Loucy (cell line): ENCODE results near the gene ART3.
A peak's percentile ranks its signal among the peaks of the same experiment; 100 is the strongest.

ENCODE experiments used
- H2AFZ ChIP-seq: fragments of 200-600 bp; sonication (generic); 2 replicates; pipeline ENCODE4 v1.6.0; 2016; ENCODE audit warnings: antibody characterized with exemption, mild to moderate bottlenecking, low read length, moderate library complexity
- H3F3A ChIP-seq: fragments of 200-600 bp; 2 replicates; pipeline ENCODE4 v1.6.0; 2016; ENCODE audit warnings: antibody characterized with exemption, low read depth, mild to moderate bottlenecking
- H3K27me3 ChIP-seq: fragments of 200-600 bp; sonication (generic); 2 replicates; pipeline ENCODE4 v1.6.1; 2014; ENCODE audit warnings: low read length, mild to moderate bottlenecking; ENCODE audit not compliant: insufficient read depth, poor library complexity, severe bottlenecking
- H3K36me3 ChIP-seq: fragments of 200-600 bp; sonication (generic); 2 replicates; pipeline ENCODE4 v1.6.1; 2016; ENCODE audit warnings: low read length; ENCODE audit not compliant: insufficient read depth
- H3K4me1 ChIP-seq: fragments of 200-600 bp; sonication (generic); 2 replicates; pipeline ENCODE4 v1.5.1; 2014; ENCODE audit warnings: low read length, mild to moderate bottlenecking; ENCODE audit not compliant: insufficient read depth, poor library complexity, severe bottlenecking
- H3K4me2 ChIP-seq: fragments of 200-600 bp; sonication (generic); 2 replicates; pipeline ENCODE4 v1.6.0; 2014; ENCODE audit warnings: antibody characterized with exemption, low read length, low read depth, mild to moderate bottlenecking; ENCODE audit not compliant: poor library complexity, severe bottlenecking
- H3K4me3 ChIP-seq: fragments of 200-600 bp; sonication (generic); 2 replicates; pipeline ENCODE4 v1.5.1; 2014; ENCODE audit warnings: low read length, mild to moderate bottlenecking, mixed read lengths; ENCODE audit not compliant: poor library complexity, severe bottlenecking
- H3K79me2 ChIP-seq: fragments of 200-600 bp; sonication (generic); 2 replicates; pipeline ENCODE4 v1.6.1; 2014; ENCODE audit warnings: low read length; ENCODE audit not compliant: insufficient read depth
- H3K9ac ChIP-seq: fragments of 200-600 bp; sonication (generic); 2 replicates; pipeline ENCODE4 v1.6.0; 2014; ENCODE audit warnings: mild to moderate bottlenecking, low read depth, low read length, moderate library complexity; ENCODE audit not compliant: poor library complexity, severe bottlenecking
- H3K9me2 ChIP-seq: fragments of 200-600 bp; sonication (generic); replicated peaks from 2 replicates; pipeline ENCODE4 v1.6.1; 2016; ENCODE audit warnings: low read depth, low read length, mixed read lengths
- H3K9me3 ChIP-seq: fragments of 200-600 bp; sonication (generic); 2 replicates; pipeline ENCODE4 v1.6.1; 2014; ENCODE audit warnings: mild to moderate bottlenecking, antibody characterized with exemption, low read length, low read depth; ENCODE audit not compliant: insufficient read depth
- H4K20me1 ChIP-seq: fragments of 200-600 bp; sonication (generic); 2 replicates; pipeline ENCODE4 v1.6.0; 2014; ENCODE audit warnings: antibody characterized with exemption, low read length, mild to moderate bottlenecking; ENCODE audit not compliant: insufficient read depth, poor library complexity, severe bottlenecking
- CTCF ChIP-seq: fragments of 200-600 bp; sonication (generic); conservative IDR thresholded peaks from 2 replicates; pipeline ENCODE4 v1.5.1; 2014; ENCODE audit warnings: mild to moderate bottlenecking, antibody characterized with exemption, low read length
- EZH2phosphoT487 ChIP-seq: fragments of 200-600 bp; IDR thresholded peaks from 2 replicates; pipeline ENCODE4 v1.6.1; 2018; ENCODE audit warnings: antibody characterized with exemption, mild to moderate bottlenecking, moderate library complexity, borderline replicate concordance

The ART3 gene

DNA sequence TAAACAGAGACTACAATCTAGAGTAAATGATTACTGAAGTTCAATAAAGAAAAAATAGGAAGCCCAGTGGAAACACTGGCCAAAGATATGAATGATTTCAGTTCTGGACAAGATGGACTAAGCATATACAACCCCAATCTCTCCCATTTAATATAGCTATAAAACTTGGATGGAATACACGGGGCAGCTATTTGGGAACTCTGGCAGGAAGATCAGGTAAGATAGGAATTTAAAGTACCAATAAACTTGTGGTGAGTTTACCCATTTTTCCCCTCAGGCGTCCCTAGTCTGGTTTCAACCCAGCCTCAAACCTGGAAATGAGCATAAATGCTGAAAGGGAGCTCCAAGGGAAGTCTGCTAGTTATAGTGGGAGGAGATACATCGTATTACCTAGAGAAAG is 53.2 kb downstream of the ART3 start:
- H4K20me1 ChIP-seq = no peaks in the 10 kb centered on the region
- H3K9me2 ChIP-seq = no peaks in the 10 kb centered on the region
- H3K36me3 ChIP-seq = peaks cover 60% of the 10 kb centered on the region; the same call in 1 of the 2 replicates

DNA sequence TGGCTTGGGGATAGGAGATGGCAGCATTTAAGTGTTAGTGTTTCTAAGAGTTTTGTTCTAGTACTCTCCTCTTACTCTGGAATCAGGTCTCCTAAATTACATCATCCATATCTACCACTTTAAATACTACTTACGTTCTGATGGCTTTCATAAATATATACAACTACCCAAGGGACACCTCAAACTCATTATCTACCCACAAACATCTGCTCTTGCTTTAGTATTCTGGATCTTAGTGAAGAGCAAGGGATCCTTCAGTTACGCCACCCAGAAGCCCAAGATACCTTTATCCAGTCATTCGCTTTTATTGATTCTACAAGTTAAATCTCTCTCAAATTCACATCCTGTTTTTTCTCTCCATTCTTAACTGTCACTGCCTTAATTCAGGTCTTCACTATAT is 66.7 kb downstream of the ART3 start:
- Histone ChIP-seq H2AFZ (no peak overlapping the region), H3K9me2 (no peaks in the 10 kb centered on the region), H3F3A (no peaks in the 10 kb centered on the region), H3K79me2 (peaks cover 86% of the 10 kb centered on the region), H4K20me1 (peaks cover 38% of the 10 kb centered on the region), H3K4me2 (peak overlapping the region; percentile 27), H3K9ac (no peak overlapping the region), H3K4me3 (no peak overlapping the region), H3K4me1 (peaks cover 23% of the 10 kb centered on the region), H3K36me3 (peaks cover 49% of the 10 kb centered on the region; the same call in 1 of the 2 replicates), H3K9me3 (no peaks in the 10 kb centered on the region), H3K27me3 (no peaks in the 10 kb centered on the region)
- TF ChIP-seq CTCF (no peak), EZH2phosphoT487 (no peak)

More for the DNA sequence above, 53.2 kb downstream of the ART3 start:
- Histone ChIP-seq H3K79me2 (0 out of 2 replicates have a peak, but pooled peaks cover 2% of the 10 kb centered on the region), H3K4me3 (no peak overlapping the region), H3K27me3 (no peaks in the 10 kb centered on the region), H2AFZ (no peak overlapping the region), H3K9me3 (no peaks in the 10 kb centered on the region), H3K4me2 (no peak overlapping the region), H3F3A (no peaks in the 10 kb centered on the region), H3K4me1 (no peaks in the 10 kb centered on the region), H3K9ac (no peak overlapping the region)
- TF ChIP-seq EZH2phosphoT487 (no peak), CTCF (no peak)

DNA sequence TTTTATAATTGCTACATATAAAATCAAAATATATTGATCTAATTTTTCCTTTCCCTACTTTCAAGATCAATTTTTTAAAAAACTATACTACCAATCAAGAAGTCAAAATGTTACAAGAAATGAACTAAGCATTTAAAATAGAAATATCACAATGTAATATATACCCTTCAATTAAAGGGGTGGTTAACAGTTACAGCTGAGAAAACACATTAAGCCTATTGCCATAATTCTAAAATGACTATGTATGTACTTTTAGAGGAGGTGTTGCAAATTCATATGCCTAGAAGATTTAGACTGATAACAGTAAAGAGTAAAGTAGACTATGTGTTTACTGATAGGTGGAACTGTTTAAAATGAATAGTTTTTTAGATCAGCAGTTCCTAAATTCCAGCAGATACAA is 70.0 kb downstream of the ART3 start:
- peaks cover 45% of the 10 kb centered on the region for H3K4me1 ChIP-seq
- no peak overlapping the region for H2AFZ ChIP-seq
- TF ChIP-seq EZH2phosphoT487 = no peak
- TF ChIP-seq CTCF = no peak
- H3K36me3 ChIP-seq = peaks cover 28% of the 10 kb centered on the region; the same call in 1 of the 2 replicates
- H3K27me3 ChIP-seq = no peaks in the 10 kb centered on the region
- H4K20me1 ChIP-seq = peaks cover 50% of the 10 kb centered on the region
- H3K79me2 ChIP-seq = peaks cover 90% of the 10 kb centered on the region
- no peaks in the 10 kb centered on the region for H3K9me2 ChIP-seq
- H3K4me2 ChIP-seq = peak overlapping the region; percentile 43
- H3K4me3 ChIP-seq = peak overlapping the region; percentile 12
- no peaks in the 10 kb centered on the region for H3F3A ChIP-seq
- H3K9ac ChIP-seq = no peak overlapping the region
- no peaks in the 10 kb centered on the region for H3K9me3 ChIP-seq
